HepG2 (cell line): ENCODE measurements around the gene SRSF6. TPM values are rescaled to one million over a fixed set of nuclear protein-coding genes. Genes with fewer than 3 reads are reported as not detected.

ENCODE experiments used
- CAMTA2 ChIP-seq: sonication (generic); formaldehyde crosslinking; IDR thresholded peaks from 2 replicates; pipeline ENCODE4 v1.4.0; 2020; ENCODE audit warnings: mild to moderate bottlenecking, missing genetic modification reagents, borderline replicate concordance
- CEBPG ChIP-seq: IDR thresholded peaks from 2 replicates; pipeline ENCODE4 v1.6.1; 2016
- ESRRA ChIP-seq: sonication (generic); formaldehyde crosslinking; IDR thresholded peaks from 2 replicates; pipeline ENCODE4 v1.5.1; 2020; ENCODE audit warnings: mild to moderate bottlenecking, low read depth, missing genetic modification reagents
- FOXC1 ChIP-seq: sonication (generic); formaldehyde crosslinking; IDR thresholded peaks from 2 replicates; pipeline ENCODE4 v1.8.0; 2022; ENCODE audit warnings: mild to moderate bottlenecking, missing genetic modification reagents, borderline replicate concordance
- HNRNPLL ChIP-seq: fragments of 200-400 bp; formaldehyde crosslinking; IDR thresholded peaks from 2 replicates; pipeline ENCODE4 v1.6.1; 2017; ENCODE audit warnings: mild to moderate bottlenecking, low read depth, low read length; ENCODE audit not compliant: poor library complexity, severe bottlenecking
- HOXA3 ChIP-seq: sonication (generic); formaldehyde crosslinking; IDR thresholded peaks from 2 replicates; pipeline ENCODE4 v1.5.0; 2020; ENCODE audit warnings: missing genetic modification reagents
- MBNL3 ChIP-seq: fragments of 250-450 bp; sonication (Bioruptor Pico); conservative IDR thresholded peaks from 2 replicates; pipeline ENCODE4 v1.8.0; 2022; ENCODE audit warnings: mild to moderate bottlenecking, inconsistent platforms
- POGZ ChIP-seq: sonication (generic); formaldehyde crosslinking; IDR thresholded peaks from 2 replicates; pipeline ENCODE4 v1.4.0; 2020; ENCODE audit warnings: mild to moderate bottlenecking, missing genetic modification reagents
- SMAD3 ChIP-seq: sonication (generic); formaldehyde crosslinking; IDR thresholded peaks from 2 replicates; pipeline ENCODE4 v1.4.0; 2020; ENCODE audit warnings: missing genetic modification reagents
- SMARCC2 ChIP-seq: fragments of 450-650 bp; IDR thresholded peaks from 2 replicates; pipeline ENCODE4 v1.6.1; 2017; ENCODE audit warnings: antibody characterized with exemption, mild to moderate bottlenecking
- TAF1 ChIP-seq: sonication (generic); formaldehyde crosslinking; IDR thresholded peaks from 2 replicates; pipeline ENCODE4 v1.4.0; 2020; ENCODE audit warnings: missing genetic modification reagents
- THAP11 ChIP-seq: IDR thresholded peaks from 2 replicates; pipeline ENCODE4 v1.6.1; 2016; ENCODE audit warnings: missing biosample characterization, missing genetic modification reagents
- ZC3H4 ChIP-seq: sonication (generic); formaldehyde crosslinking; IDR thresholded peaks from 2 replicates; pipeline ENCODE4 v1.4.0; 2020; ENCODE audit warnings: missing genetic modification reagents, borderline replicate concordance
- ZNF3 ChIP-seq: IDR thresholded peaks from 2 replicates; pipeline ENCODE4 v1.7.0; 2017; ENCODE audit warnings: inconsistent platforms
- ZNF709 ChIP-seq: sonication (generic); formaldehyde crosslinking; IDR thresholded peaks from 2 replicates; pipeline ENCODE4 v1.5.0; 2020; ENCODE audit warnings: mild to moderate bottlenecking, missing genetic modification reagents
- polyA plus RNA-seq, 8 experiments: library from polyadenylated mRNA; depleted of rRNA in 3 of 8; stranded (reverse) in 7 of 8; unstranded in 1 of 8; fragments of >200 nt; fragmentation: Illumina TruSeq in 4 of 8; extraction: Trizol in 4 of 8; gene quantifications; 2 replicates each; pipeline versions ENCODE4 v1.2.1 to v1.2.3, GENCODE V29; 2011 to 2016; ENCODE audit warnings: low read depth in 4 of 8, missing spikeins in 1 of 8, mixed read lengths in 1 of 8; ENCODE audit not compliant: insufficient read depth in 1 of 8
- total RNA-seq, 5 experiments: library from RNA; depleted of rRNA; stranded (reverse); fragments of >200 nt; fragmentation: Illumina TruSeq; extraction: Trizol; gene quantifications; 2 replicates each; pipeline ENCODE4 v1.2.3, GENCODE V29; 2016; ENCODE audit warnings: low read depth in 1 of 5
- TF ChIP-seq, protein P1 (sequence below): sonication (generic); formaldehyde crosslinking; IDR thresholded peaks from 2 replicates; pipeline ENCODE4 v1.4.0; 2020; ENCODE audit warnings: missing genetic modification reagents
- TF ChIP-seq, protein P2 (sequence below): IDR thresholded peaks from 2 replicates; pipeline ENCODE4 v1.6.1; 2012; ENCODE audit warnings: inconsistent platforms
- TF ChIP-seq, protein P3 (sequence below): sonication (generic); formaldehyde crosslinking; conservative IDR thresholded peaks from 2 replicates; pipeline ENCODE4 v1.4.0; 2020; ENCODE audit warnings: missing genetic modification reagents
- TF ChIP-seq, protein P4 (sequence below): fragments of 450-650 bp; IDR thresholded peaks from 2 replicates; pipeline ENCODE4 v1.6.1; 2017; ENCODE audit warnings: mild to moderate bottlenecking

Gene SRSF6
- total and polyA plus RNA-seq, 2 of the 13 experiments (the other 11 are each of a cell fraction or from before 2014, with no cell fraction given) = 156 to 194 TPM

DNA sequence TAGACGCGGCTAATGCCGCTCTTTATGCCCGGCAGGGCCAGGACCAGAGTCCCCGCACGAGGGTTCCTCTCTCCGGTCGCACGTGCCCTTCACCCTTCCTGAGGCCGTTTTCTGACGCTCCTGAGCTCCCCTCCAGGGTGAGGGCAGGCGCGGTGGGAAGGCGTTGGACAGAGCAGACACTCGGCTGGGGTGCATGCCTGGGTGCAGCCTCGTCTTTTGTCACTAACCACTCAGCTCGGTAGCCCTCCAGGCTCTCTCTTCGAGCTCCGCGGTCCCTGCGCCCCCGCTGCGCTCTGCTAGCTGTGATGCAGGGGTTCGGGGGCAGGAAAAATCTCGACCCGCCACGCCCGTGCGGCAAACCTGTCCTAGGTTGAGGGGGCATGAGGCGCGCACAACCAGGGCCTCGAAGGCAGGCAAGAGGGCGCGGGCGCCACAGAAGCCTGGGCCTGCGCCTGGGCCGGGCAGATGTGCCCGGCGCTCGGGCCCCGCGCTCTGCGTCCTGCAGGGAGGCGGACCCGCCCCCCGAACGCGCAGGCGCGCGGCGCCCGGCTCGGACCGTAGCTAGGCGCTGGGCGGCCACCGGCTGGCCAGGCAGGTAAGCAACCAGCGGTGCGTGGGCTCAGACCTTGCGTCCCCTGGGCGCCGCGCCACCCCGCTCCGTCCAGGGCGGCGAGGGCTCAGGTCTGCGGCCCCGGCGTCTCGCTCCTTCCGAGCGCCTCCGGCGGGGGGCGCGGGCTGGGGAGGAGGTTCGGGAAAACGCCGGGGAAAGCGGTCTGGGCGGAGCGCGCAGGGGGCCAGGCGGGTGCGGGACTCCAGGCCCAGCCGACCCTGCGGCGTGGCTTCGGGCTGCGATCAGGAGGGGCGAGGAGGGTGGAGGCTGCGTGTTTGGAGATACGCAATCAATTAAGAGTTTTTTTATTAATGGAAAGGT, 49.7 kb downstream of the SRSF6 start, which contains the start of gene L3MBTL1 (continued):
- TF ChIP-seq ESRRA (CRISPR knock-in tag) = 0 out of 2 replicates have a peak, but pooled peaks have one; percentile 46
- peak; percentile 64; the same call in 1 of the 2 replicates for TF ChIP-seq TAF1 (CRISPR knock-in tag)
- TF ChIP-seq ZC3H4 (CRISPR knock-in tag) = no peak
- TF ChIP-seq THAP11 (CRISPR knock-in tag) = peak; percentile 49; the same call in 1 of the 2 replicates
- peak; percentile 86; the same call in 1 of the 2 replicates for TF ChIP-seq FOXC1 (CRISPR knock-in tag)
- TF ChIP-seq SMAD3 (CRISPR knock-in tag) = peak; percentile 18; the same call in 1 of the 2 replicates
- TF ChIP-seq HNRNPLL = peak; percentile 99
- TF ChIP-seq, protein P1, sequence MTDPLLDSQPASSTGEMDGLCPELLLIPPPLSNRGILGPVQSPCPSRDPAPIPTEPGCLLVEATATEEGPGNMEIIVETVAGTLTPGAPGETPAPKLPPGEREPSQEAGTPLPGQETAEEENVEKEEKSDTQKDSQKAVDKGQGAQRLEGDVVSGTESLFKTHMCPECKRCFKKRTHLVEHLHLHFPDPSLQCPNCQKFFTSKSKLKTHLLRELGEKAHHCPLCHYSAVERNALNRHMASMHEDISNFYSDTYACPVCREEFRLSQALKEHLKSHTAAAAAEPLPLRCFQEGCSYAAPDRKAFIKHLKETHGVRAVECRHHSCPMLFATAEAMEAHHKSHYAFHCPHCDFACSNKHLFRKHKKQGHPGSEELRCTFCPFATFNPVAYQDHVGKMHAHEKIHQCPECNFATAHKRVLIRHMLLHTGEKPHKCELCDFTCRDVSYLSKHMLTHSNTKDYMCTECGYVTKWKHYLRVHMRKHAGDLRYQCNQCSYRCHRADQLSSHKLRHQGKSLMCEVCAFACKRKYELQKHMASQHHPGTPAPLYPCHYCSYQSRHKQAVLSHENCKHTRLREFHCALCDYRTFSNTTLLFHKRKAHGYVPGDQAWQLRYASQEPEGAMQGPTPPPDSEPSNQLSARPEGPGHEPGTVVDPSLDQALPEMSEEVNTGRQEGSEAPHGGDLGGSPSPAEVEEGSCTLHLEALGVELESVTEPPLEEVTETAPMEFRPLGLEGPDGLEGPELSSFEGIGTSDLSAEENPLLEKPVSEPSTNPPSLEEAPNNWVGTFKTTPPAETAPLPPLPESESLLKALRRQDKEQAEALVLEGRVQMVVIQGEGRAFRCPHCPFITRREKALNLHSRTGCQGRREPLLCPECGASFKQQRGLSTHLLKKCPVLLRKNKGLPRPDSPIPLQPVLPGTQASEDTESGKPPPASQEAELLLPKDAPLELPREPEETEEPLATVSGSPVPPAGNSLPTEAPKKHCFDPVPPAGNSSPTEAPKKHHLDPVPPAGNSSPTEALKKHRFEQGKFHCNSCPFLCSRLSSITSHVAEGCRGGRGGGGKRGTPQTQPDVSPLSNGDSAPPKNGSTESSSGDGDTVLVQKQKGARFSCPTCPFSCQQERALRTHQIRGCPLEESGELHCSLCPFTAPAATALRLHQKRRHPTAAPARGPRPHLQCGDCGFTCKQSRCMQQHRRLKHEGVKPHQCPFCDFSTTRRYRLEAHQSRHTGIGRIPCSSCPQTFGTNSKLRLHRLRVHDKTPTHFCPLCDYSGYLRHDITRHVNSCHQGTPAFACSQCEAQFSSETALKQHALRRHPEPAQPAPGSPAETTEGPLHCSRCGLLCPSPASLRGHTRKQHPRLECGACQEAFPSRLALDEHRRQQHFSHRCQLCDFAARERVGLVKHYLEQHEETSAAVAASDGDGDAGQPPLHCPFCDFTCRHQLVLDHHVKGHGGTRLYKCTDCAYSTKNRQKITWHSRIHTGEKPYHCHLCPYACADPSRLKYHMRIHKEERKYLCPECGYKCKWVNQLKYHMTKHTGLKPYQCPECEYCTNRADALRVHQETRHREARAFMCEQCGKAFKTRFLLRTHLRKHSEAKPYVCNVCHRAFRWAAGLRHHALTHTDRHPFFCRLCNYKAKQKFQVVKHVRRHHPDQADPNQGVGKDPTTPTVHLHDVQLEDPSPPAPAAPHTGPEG (CRISPR knock-in tag) = peak; percentile 89; the same call in 1 of the 2 replicates
- no peak for TF ChIP-seq MBNL3
- TF ChIP-seq ZNF709 (CRISPR knock-in tag) = peak; percentile 76
- peak; percentile 86; the same call in 1 of the 2 replicates for TF ChIP-seq CAMTA2 (CRISPR knock-in tag)
- no peak for TF ChIP-seq ZNF3 (CRISPR knock-in tag)
- TF ChIP-seq, protein P2, sequence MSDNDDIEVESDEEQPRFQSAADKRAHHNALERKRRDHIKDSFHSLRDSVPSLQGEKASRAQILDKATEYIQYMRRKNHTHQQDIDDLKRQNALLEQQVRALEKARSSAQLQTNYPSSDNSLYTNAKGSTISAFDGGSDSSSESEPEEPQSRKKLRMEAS = peak; percentile 86
- TF ChIP-seq, protein P3, sequence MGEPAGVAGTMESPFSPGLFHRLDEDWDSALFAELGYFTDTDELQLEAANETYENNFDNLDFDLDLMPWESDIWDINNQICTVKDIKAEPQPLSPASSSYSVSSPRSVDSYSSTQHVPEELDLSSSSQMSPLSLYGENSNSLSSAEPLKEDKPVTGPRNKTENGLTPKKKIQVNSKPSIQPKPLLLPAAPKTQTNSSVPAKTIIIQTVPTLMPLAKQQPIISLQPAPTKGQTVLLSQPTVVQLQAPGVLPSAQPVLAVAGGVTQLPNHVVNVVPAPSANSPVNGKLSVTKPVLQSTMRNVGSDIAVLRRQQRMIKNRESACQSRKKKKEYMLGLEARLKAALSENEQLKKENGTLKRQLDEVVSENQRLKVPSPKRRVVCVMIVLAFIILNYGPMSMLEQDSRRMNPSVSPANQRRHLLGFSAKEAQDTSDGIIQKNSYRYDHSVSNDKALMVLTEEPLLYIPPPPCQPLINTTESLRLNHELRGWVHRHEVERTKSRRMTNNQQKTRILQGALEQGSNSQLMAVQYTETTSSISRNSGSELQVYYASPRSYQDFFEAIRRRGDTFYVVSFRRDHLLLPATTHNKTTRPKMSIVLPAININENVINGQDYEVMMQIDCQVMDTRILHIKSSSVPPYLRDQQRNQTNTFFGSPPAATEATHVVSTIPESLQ (CRISPR knock-in tag) = no peak
- no peak for TF ChIP-seq CEBPG (CRISPR knock-in tag)
- peak; percentile 59; the same call in 1 of the 2 replicates for TF ChIP-seq POGZ (CRISPR knock-in tag)
- TF ChIP-seq, protein P4, sequence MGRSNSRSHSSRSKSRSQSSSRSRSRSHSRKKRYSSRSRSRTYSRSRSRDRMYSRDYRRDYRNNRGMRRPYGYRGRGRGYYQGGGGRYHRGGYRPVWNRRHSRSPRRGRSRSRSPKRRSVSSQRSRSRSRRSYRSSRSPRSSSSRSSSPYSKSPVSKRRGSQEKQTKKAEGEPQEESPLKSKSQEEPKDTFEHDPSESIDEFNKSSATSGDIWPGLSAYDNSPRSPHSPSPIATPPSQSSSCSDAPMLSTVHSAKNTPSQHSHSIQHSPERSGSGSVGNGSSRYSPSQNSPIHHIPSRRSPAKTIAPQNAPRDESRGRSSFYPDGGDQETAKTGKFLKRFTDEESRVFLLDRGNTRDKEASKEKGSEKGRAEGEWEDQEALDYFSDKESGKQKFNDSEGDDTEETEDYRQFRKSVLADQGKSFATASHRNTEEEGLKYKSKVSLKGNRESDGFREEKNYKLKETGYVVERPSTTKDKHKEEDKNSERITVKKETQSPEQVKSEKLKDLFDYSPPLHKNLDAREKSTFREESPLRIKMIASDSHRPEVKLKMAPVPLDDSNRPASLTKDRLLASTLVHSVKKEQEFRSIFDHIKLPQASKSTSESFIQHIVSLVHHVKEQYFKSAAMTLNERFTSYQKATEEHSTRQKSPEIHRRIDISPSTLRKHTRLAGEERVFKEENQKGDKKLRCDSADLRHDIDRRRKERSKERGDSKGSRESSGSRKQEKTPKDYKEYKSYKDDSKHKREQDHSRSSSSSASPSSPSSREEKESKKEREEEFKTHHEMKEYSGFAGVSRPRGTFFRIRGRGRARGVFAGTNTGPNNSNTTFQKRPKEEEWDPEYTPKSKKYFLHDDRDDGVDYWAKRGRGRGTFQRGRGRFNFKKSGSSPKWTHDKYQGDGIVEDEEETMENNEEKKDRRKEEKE = no peak
- peak; percentile 80 for TF ChIP-seq HOXA3
- TF ChIP-seq SMARCC2 = no peak
